Measurements from ENCODE around the gene TBC1D22A. TPM values are rescaled to one million over a fixed set of nuclear protein-coding genes. Genes with fewer than 3 reads are reported as not detected.

Gene TBC1D22A
- total RNA-seq, 1 experiment from 2014 or later: 32.6 TPM

GRCh38 chr22:47089374-47089773, 326.9 kb downstream of the TBC1D22A start:
- no peak overlapping the region for H3K27ac Mint-ChIP-seq (ENCODE audit: unreplicated experiment)
- intact Hi-C loops (cut with micrococcal nuclease; ENCODE audit: unreplicated experiment): no loop called here
- no peak overlapping the region for H3K4me3 Mint-ChIP-seq (ENCODE audit: unreplicated experiment)
- H3K36me3 Mint-ChIP-seq (ENCODE audit: insufficient read depth, unreplicated experiment): peaks cover 30% of the 10 kb centered on the region
- no peaks in the 10 kb centered on the region for H3K27me3 ChIP-seq (replicated peaks; ENCODE audit: control insufficient read depth, insufficient read depth, low read length)
- BruUV-seq (replicated peaks): no TSS peak
- H3K4me1 ChIP-seq: peaks cover 6% of the 10 kb centered on the region; the same call in 1 of the 2 replicates
- DNase-seq: no peak
- H3K9me3 Mint-ChIP-seq (ENCODE audit: unreplicated experiment): peaks cover 27% of the 10 kb centered on the region
- no peaks in the 10 kb centered on the region for H3K27me3 Mint-ChIP-seq (ENCODE audit: insufficient read depth, unreplicated experiment)
- CTCF ChIA-PET: no interaction called here
- TF ChIP-seq CTCF (IDR thresholded peaks at IDR 0.05; ENCODE audit: insufficient read depth in 1 of 2, low read depth in 1 of 2, low read length in 1 of 2, severe bottlenecking in 1 of 2, unreplicated experiment in 1 of 2): no peak
- peaks cover 13% of the 10 kb centered on the region for H3K4me1 Mint-ChIP-seq (ENCODE audit: low read depth, unreplicated experiment)
- no peaks in the 10 kb centered on the region; the same call in 1 of the 2 replicates for H3K36me3 ChIP-seq (ENCODE audit: control insufficient read depth, insufficient read depth, low read length)
- no peak overlapping the region for H3K4me3 ChIP-seq (ENCODE audit: low read depth, low read length)
- POLR2A ChIA-PET: no interaction called here
- H3K9me3 ChIP-seq: peaks cover 7% of the 10 kb centered on the region; the same call in 1 of the 2 replicates

GRCh38 chr22:47089796-47090460, 327.5 kb downstream of the TBC1D22A start:
- Histone ChIP-seq H3K4me3 (ENCODE audit: low read depth, low read length) (no peak overlapping the region), H3K27me3 (replicated peaks; ENCODE audit: control insufficient read depth, insufficient read depth, low read length) (no peaks in the 10 kb centered on the region), H3K36me3 (ENCODE audit: control insufficient read depth, insufficient read depth, low read length) (no peaks in the 10 kb centered on the region; the same call in 1 of the 2 replicates), H3K4me1 (peaks cover 6% of the 10 kb centered on the region; the same call in 1 of the 2 replicates), H3K9me3 (peaks cover 7% of the 10 kb centered on the region; the same call in 1 of the 2 replicates)
- Mint-ChIP-seq H3K4me3 (ENCODE audit: unreplicated experiment) (no peak overlapping the region), H3K4me1 (ENCODE audit: low read depth, unreplicated experiment) (peaks cover 13% of the 10 kb centered on the region), H3K27ac (ENCODE audit: unreplicated experiment) (no peak overlapping the region), H3K9me3 (ENCODE audit: unreplicated experiment) (peaks cover 27% of the 10 kb centered on the region), H3K36me3 (ENCODE audit: insufficient read depth, unreplicated experiment) (peaks cover 29% of the 10 kb centered on the region), H3K27me3 (ENCODE audit: insufficient read depth, unreplicated experiment) (no peaks in the 10 kb centered on the region)
- CTCF ChIA-PET: no interaction called here
- TF ChIP-seq CTCF (IDR thresholded peaks at IDR 0.05; ENCODE audit: insufficient read depth in 1 of 2, low read depth in 1 of 2, low read length in 1 of 2, severe bottlenecking in 1 of 2, unreplicated experiment in 1 of 2): no peak
- no peak for DNase-seq
- no TSS peak for BruUV-seq (replicated peaks)
- intact Hi-C loops (cut with micrococcal nuclease; ENCODE audit: unreplicated experiment): no loop called here
- POLR2A ChIA-PET: no interaction called here

DNA sequence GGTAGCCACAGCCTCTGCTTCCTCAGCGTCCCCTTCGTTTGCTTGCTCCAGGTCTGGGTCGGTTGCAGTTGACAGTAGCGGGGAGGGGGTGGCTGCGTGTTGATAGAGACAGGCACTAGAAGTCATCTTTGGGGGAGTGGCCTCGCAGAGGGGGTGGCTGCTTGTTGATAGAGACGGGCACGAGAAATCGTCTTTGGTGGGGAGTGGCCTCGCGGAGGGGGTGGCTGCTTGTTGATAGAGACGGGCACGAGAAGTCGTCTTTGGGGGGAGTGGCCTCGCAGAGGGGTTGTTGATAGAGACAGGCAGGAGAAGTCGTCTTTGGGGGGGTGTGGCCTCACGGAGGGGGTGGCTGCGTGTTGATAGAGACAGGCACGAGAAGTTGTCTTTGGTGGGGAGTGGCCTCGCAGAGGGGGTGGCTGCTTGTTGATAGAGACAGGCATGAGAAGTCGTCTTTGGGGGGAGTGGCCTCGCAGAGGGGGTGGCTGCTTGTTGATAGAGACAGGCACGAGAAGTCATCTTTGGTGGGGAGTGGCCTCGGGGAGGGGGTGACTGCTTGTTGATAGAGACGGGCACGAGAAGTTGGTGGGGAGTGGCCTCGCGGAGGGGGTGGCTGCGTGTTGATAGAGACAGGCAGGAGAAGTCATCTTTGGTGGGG, 328.3 kb downstream of the TBC1D22A start:
- no peaks in the 10 kb centered on the region for H3K27me3 Mint-ChIP-seq (ENCODE audit: insufficient read depth, unreplicated experiment)
- H3K4me3 Mint-ChIP-seq (ENCODE audit: unreplicated experiment): no peak overlapping the region
- no peaks in the 10 kb centered on the region; the same call in 1 of the 2 replicates for H3K36me3 ChIP-seq (ENCODE audit: control insufficient read depth, insufficient read depth, low read length)
- H3K4me1 Mint-ChIP-seq (ENCODE audit: low read depth, unreplicated experiment): peaks cover 13% of the 10 kb centered on the region
- peaks cover 29% of the 10 kb centered on the region for H3K36me3 Mint-ChIP-seq (ENCODE audit: insufficient read depth, unreplicated experiment)
- H3K27ac Mint-ChIP-seq (ENCODE audit: unreplicated experiment): peak overlapping the region; percentile 78
- TF ChIP-seq CTCF (IDR thresholded peaks at IDR 0.05; ENCODE audit: insufficient read depth in 1 of 2, low read depth in 1 of 2, low read length in 1 of 2, severe bottlenecking in 1 of 2, unreplicated experiment in 1 of 2): no peak
- peaks cover 27% of the 10 kb centered on the region for H3K9me3 Mint-ChIP-seq (ENCODE audit: unreplicated experiment)
- H3K27me3 ChIP-seq (replicated peaks; ENCODE audit: control insufficient read depth, insufficient read depth, low read length): no peaks in the 10 kb centered on the region
- no peak overlapping the region for H3K4me3 ChIP-seq (ENCODE audit: low read depth, low read length)
- H3K9me3 ChIP-seq: peaks cover 7% of the 10 kb centered on the region; the same call in 1 of the 2 replicates
- H3K4me1 ChIP-seq: peaks cover 6% of the 10 kb centered on the region; the same call in 1 of the 2 replicates
- intact Hi-C loops (cut with micrococcal nuclease; ENCODE audit: unreplicated experiment): no loop called here
- BruUV-seq (replicated peaks): no TSS peak
- no peak for DNase-seq
- ChIA-PET CTCF (no interaction called here), POLR2A (no interaction called here)
